NCI-H2081 treated with DMSO at 0.1 percent for 48 hours (cell line): ENCODE results near the gene LAYN.

Experiments used
- DNase-seq: peaks from one replicate; lab custom pipeline; 2025; lab: John Stamatoyannopoulos, UW

LAYN gene, protein sequence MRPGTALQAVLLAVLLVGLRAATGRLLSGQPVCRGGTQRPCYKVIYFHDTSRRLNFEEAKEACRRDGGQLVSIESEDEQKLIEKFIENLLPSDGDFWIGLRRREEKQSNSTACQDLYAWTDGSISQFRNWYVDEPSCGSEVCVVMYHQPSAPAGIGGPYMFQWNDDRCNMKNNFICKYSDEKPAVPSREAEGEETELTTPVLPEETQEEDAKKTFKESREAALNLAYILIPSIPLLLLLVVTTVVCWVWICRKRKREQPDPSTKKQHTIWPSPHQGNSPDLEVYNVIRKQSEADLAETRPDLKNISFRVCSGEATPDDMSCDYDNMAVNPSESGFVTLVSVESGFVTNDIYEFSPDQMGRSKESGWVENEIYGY

DNA sequence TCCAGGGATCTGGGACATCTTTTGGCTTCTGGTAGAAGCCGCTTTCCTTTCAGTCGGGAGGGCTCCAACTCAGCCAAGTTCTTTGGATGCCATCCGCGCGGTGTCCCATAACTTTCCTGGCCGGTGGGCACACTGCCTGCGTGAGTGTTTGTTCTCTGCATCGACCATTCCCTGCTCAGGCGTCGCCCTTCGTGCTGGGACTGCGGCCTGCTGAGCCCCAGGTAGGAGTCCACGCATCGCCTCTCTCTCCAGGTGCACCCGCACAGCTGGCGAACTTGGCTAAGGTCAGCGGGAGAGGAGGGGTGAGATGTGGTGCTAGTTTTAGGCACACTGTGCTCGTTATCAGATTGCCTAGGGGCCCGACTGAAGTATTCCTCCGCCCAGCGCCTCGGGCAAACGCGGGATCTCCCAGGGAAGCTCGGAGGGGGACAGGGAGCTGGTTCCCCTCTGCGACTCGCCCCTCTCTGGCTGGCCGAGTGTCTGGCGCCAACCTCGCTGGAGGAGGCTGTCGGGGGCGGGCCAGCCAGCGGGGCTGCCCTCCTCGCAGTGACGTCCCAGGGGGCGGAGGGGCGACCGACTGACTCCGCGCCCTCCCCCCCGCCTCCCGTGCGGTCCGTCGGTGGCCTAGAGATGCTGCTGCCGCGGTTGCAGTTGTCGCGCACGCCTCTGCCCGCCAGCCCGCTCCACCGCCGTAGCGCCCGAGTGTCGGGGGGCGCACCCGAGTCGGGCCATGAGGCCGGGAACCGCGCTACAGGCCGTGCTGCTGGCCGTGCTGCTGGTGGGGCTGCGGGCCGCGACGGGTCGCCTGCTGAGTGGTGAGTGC is at the start of gene LAYN:
Gene LAYN (plus strand): TSS at position 607 of the 823 bp plus-strand sequence. CDS start 124 bp downstream, at position 731.
- no peak for DNase-seq

- no peak for DNase-seq
Measured at GRCh38 chr11:111494040-111494439, 46.5 kb upstream of the LAYN start.

DNA sequence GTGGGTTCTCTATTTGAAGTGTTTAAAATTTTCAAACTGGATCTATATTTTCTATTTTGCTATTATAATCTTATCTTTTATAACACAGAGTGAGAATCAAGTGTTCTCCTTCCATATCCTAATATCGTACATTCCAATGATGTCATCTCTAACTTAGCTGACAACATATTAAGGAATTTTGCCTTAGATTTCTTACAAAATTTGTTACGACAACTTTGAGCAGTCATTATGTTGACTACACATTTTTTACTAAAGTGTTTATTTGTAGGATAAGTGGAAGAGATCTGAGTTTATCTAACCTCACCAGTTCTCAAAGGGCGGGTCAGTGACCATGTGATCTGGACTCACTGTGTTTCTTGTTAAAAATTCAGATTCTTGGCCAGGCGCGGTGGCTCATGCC is 41.0 kb upstream of the LAYN start:
- no peak for DNase-seq

GRCh38 chr11:111500481-111500880 is 40.0 kb upstream of the LAYN start:
- no peak for DNase-seq

GRCh38 chr11:111502611-111503010 is 37.9 kb upstream of the LAYN start:
- DNase-seq, result no peak

- DNase-seq, result no peak
Measured at GRCh38 chr11:111510311-111510710, 30.2 kb upstream of the LAYN start.

- DNase-seq, result no peak
Measured at GRCh38 chr11:111512296-111513239, 28.0 kb upstream of the LAYN start, which contains the start of gene BTG4. Gene BTG4 (minus strand): TSS chr11:111512386. CDS start chr11:111498776, 13,610 bp downstream.

DNA sequence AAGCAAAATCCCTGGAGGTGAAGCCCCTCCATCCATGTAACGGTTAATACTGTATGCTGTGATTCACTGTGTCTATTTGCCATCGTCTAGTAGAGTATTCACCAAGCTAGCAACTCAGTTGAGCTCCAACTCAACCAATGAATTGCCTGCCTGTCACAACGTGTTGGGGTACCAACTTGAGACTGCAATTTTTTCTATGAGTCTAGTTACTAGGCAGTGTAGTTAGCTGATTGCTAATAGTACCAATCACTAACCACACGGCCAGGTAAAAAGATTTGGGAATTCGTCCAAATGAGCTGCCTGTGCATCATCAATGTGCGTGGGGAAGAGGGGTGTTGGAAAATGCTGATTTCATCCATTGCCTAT is 27.3 kb upstream of the LAYN start:
- no peak for DNase-seq

DNA sequence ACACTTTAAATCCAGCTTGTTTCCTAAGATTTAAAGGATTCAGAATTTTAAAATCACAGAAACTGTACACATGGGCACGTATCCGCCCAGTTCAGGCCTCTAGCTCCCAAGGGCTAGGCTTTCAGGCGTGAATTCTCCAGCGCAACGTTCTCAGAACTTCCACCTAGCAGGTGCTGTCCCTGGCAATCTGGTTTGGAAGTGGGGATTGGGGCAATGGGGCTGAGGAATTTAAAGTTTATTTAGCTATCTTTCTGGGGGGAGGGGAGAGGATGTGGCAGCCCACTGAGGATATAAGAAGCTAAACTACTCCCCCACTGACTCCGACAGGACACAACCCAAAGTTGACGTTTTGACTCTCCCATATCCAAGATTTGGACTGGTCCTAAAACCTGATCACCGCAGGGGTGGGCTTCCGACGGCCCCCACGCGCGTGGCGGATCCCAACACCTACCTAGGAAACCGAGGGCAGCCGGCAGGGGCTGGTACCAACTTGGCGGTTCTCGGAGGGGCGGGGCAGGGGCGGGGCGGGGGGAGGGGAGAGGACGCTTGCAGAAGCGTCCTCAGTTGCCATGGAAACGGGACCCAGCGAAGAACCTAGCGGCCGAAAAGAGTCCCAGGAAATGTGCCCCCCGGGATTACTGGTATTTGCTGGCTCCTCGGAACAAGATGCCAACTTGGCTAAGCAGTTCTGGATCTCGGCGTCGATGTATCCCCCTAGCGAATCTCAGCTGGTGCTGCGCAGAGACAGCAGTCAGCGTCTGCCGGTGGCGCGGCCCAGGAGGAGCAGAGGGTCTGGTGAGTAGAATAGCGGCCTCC is 26.1 kb upstream of the LAYN start, which contains the start of gene HOATZ:
Gene HOATZ (plus strand): TSS at position 563 of the 816 bp plus-strand sequence. CDS start 7 bp downstream, at position 570.
- DNase-seq, result no peak

DNA sequence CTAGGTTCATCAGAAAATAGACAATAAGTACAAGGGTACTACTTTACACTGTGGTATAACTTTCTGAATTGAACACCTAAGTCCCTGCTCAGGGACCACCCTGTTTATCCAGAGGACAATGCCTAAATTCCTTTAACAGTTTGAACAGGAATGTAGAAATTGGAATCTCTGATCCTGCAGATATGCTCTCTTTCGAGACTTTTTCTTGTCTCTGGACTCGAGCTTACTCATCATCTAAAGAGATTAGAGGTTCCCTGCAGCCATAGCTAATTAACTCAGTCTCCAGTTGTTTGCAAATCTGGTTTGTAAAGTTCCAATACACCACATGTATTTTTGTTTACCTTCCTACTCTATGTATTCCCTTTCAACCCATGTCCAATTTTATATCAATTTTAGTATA is 24.9 kb upstream of the LAYN start:
- DNase-seq, result no peak

- no peak for DNase-seq
Measured at GRCh38 chr11:111518668-111519067, 21.9 kb upstream of the LAYN start.

DNA sequence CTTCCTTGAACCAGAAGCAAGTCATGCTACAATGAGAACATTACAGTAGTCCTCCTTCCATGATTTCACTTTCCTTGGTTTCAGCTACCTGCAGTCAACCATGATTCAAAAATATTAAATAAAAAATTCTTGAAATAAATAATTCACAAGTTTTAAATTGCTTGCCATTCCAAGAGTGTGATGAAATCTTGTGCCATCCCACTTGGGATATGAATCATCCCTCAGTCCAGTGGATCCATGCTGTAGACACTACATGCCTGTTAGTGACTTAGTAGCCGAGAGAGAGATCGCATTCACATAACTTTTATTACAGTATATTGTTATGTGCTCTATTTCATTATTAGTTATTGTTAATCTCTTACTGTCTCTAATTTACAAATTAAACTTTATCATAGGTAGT is 20.0 kb upstream of the LAYN start:
- no peak for DNase-seq

DNA sequence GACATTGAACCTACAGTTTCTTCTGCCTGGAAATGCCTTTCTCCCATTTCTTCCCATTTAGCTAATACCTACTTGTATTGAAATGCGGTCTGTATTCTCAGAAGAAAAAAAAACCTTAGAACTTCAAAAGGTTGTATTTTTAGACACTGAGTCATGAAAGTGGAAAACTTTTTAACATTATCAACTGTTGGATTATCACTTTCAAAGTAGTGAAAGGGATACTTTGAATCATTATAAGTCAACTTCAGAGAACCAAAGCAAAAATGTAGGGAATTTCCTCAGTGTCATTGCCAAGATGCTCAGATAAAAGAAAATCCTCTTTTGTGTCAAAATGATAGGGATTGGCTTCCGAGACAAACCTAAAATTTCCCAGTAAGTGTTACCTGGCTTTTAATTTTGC is 19.4 kb upstream of the LAYN start:
- DNase-seq, result no peak

- DNase-seq, result no peak
Measured at GRCh38 chr11:111522426-111522825, 18.1 kb upstream of the LAYN start.

DNA sequence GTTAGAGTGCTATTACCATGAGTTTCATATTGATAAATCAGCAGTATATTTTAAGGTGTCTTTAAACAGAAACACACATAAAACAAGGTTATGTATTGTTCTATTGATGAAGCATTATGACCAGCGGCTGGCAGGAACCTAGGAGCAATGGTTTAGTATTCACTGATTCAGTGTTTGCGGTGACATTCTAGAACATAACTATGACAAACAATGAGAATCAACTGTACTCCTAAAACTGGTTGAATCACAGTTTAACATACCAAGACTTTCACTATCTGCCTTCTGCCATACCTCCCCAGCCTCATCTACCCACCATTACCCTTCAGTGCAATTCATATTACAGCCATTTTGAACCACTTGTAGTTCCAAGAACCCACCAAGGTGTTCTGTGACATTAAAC is 17.2 kb upstream of the LAYN start:
- DNase-seq, result no peak

DNA sequence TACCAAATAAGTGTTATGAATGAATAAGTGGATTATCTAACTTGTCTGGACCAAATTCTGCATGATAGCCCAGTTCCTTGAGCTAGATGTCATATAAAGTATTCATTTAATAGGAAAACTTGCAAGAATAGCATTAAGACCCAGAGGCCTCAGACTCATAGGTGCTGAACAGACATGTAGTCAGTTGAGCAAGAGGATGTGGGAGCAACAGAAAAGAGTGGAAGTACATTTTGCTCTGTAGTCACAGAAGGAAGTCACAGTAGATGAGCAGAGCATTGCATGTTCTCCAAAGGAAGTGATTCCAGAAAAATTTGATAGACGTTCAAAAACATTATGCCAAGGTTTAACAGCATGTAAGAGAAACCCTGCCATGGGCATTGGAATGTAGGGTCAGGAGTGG is 16.5 kb upstream of the LAYN start:
- DNase-seq, result no peak

DNA sequence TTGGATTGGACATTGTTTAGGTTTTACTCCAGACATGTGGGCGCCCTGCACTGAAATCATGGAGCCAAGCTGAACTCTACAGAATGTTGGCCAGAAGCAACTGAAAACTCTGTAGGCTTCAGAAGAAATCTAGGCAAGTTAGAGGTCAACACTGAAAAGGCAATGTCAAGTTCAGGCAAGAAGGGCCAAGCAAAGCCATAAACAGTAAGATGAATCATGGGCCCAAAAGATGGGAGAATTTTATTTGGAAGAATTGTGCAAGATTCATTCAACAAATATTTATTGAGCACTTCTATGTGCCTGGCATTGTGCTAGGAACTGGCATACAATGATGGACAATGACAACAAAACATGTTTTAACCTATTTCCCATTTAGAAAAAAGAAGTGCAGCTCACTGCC is 15.1 kb upstream of the LAYN start:
- no peak for DNase-seq

DNA sequence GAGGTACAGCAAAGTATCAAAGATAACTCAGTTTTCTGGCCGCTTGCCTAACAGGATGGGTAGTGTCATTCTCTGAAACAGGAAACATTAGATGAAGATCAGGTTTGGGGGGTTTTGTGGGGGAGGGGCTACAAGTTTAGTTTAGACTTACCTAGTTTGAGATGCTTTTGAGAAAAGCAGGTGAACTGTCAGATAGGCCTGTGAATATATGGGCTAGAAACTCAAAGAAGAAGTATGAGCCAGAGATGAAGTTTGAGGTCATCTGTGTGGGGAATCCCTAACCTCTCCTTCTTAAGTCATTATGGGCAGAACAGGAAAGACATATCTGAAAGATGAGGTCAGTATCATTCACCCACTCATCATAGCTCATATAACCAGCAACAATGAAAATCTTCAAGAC is 14.0 kb upstream of the LAYN start:
- DNase-seq, result no peak

- no peak for DNase-seq
Measured at GRCh38 chr11:111527279-111527678, 13.2 kb upstream of the LAYN start.

DNA sequence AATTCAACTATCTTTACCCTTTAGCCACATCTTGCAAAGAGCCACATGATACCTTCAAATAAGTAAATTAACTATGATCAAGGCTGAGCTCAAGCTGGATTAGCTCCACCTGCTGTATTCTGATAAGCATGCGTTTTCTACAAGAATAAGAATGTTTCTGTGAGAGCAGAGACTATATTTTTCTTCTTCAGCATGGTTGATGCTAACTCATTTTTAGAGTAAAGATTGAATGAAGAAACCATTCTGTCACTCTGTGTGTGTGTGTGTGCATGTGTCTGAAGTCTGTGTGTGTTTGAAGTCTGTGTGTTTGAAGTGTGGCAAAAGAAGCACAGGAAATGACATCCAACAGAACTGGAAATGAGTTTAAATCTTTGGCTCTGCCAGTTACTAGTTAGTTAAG is 12.0 kb upstream of the LAYN start:
- DNase-seq, result no peak

GRCh38 chr11:111530091-111530490 is 10.4 kb upstream of the LAYN start:
- DNase-seq, result no peak
